Large intestine (tissue), 3 donors: Measurements from ENCODE around the gene MAPKBP1. TPM values are rescaled to one million over a fixed set of nuclear protein-coding genes. Genes with fewer than 3 reads are reported as not detected.

ENCODE experiments used
- DNase-seq, 2 donors: peaks; one replicate each; pipeline versions ENCODE4 v3.0.0 to v3.0.0-alpha.2; 2013
- H3K27ac ChIP-seq: one replicate; pipeline ENCODE4 v1.5.1; 2013; ENCODE audit warnings: low read length
- H3K27me3 ChIP-seq: 2 replicates; pipeline ENCODE4 v1.6.1; 2013; ENCODE audit warnings: low read length; ENCODE audit not compliant: control insufficient read depth, insufficient read depth
- H3K36me3 ChIP-seq: 2 replicates; pipeline ENCODE4 v1.6.1; 2013; ENCODE audit warnings: low read length; ENCODE audit not compliant: control insufficient read depth, insufficient read depth
- H3K4me1 ChIP-seq: one replicate; pipeline ENCODE4 v1.6.1; 2013; ENCODE audit warnings: low read length; ENCODE audit not compliant: control insufficient read depth, insufficient read depth
- H3K4me3 ChIP-seq: one replicate; pipeline ENCODE4 v1.5.1; 2013; ENCODE audit warnings: low read length
- H3K9me3 ChIP-seq: one replicate; pipeline ENCODE4 v1.6.1; 2013; ENCODE audit warnings: mild to moderate bottlenecking, low read depth, low read length, moderate library complexity; ENCODE audit not compliant: control insufficient read depth
- WGBS: methylation state at CpG from one replicate; pipeline ENCODE4 v1.1.5; 2013; ENCODE audit warnings: low lambda C conversion rate; ENCODE audit not compliant: insufficient coverage; 5-methylcytosine and 5-hydroxymethylcytosine counted together
- polyA plus RNA-seq: library from polyadenylated mRNA; unstranded; fragments of 120-200 nt; gene quantifications from one replicate; pipeline ENCODE4 v1.2.1, GENCODE V29; 2013

Gene MAPKBP1
- polyA plus RNA-seq, 1 donor, result 33.4 TPM

- H3K9me3 ChIP-seq, result no peaks in the 10 kb centered on the region
- DNase-seq, result no peak
- no CpG with 5 or more reads among the region's 9 CpGs for WGBS
- H3K36me3 ChIP-seq, result peaks cover 58% of the 10 kb centered on the region
- H3K27ac ChIP-seq, result no peak overlapping the region
- H3K27me3 ChIP-seq, result no peaks in the 10 kb centered on the region
- no peaks in the 10 kb centered on the region for H3K4me1 ChIP-seq
- H3K4me3 ChIP-seq, result no peak overlapping the region
Measured at GRCh38 chr15:41847981-41848380, 73.7 kb downstream of the MAPKBP1 start.

- Histone ChIP-seq H3K9me3 (no peaks in the 10 kb centered on the region), H3K27me3 (no peaks in the 10 kb centered on the region), H3K27ac (no peak overlapping the region), H3K4me3 (no peak overlapping the region), H3K36me3 (peaks cover 52% of the 10 kb centered on the region), H3K4me1 (no peaks in the 10 kb centered on the region)
- DNase-seq, result no peak
- no CpG with 5 or more reads among the region's 10 CpGs for WGBS
Measured at GRCh38 chr15:41848631-41849030, 74.3 kb downstream of the MAPKBP1 start.

GRCh38 chr15:41849204-41849603 lies 74.9 kb downstream of the MAPKBP1 start:
- no peak for DNase-seq
- Histone ChIP-seq H3K27ac (no peak overlapping the region), H3K4me1 (no peaks in the 10 kb centered on the region), H3K9me3 (no peaks in the 10 kb centered on the region), H3K4me3 (no peak overlapping the region), H3K27me3 (no peaks in the 10 kb centered on the region), H3K36me3 (peaks cover 47% of the 10 kb centered on the region)
- WGBS, result no CpG with 5 or more reads among the region's 6 CpGs

GRCh38 chr15:41849861-41850260 lies 75.6 kb downstream of the MAPKBP1 start:
- WGBS, result no CpG with 5 or more reads among the region's 8 CpGs
- H3K9me3 ChIP-seq, result no peaks in the 10 kb centered on the region

GRCh38 chr15:41850482-41851166 lies 76.3 kb downstream of the MAPKBP1 start:
- no CpG with 5 or more reads among the region's 16 CpGs for WGBS
- DNase-seq, result no peak
- no peak overlapping the region for H3K27ac ChIP-seq
- H3K27me3 ChIP-seq, result no peaks in the 10 kb centered on the region
- no peaks in the 10 kb centered on the region for H3K9me3 ChIP-seq
- no peaks in the 10 kb centered on the region for H3K4me1 ChIP-seq
- no peak overlapping the region for H3K4me3 ChIP-seq
- H3K36me3 ChIP-seq, result peaks cover 32% of the 10 kb centered on the region

More at GRCh38 chr15:41849861-41850260, 75.6 kb downstream of the MAPKBP1 start:
- peaks cover 40% of the 10 kb centered on the region for H3K36me3 ChIP-seq
- DNase-seq, result no peak
- H3K4me1 ChIP-seq, result no peaks in the 10 kb centered on the region
- H3K27ac ChIP-seq, result no peak overlapping the region
- H3K4me3 ChIP-seq, result no peak overlapping the region
- no peaks in the 10 kb centered on the region for H3K27me3 ChIP-seq

- WGBS, result no CpG with 5 or more reads among the region's 11 CpGs
- H3K4me1 ChIP-seq, result no peaks in the 10 kb centered on the region
- H3K27ac ChIP-seq, result no peak overlapping the region
- H3K27me3 ChIP-seq, result no peaks in the 10 kb centered on the region
- DNase-seq, result no peak
- H3K36me3 ChIP-seq, result peaks cover 28% of the 10 kb centered on the region
- H3K9me3 ChIP-seq, result no peaks in the 10 kb centered on the region
- H3K4me3 ChIP-seq, result no peak overlapping the region
Measured at GRCh38 chr15:41851167-41851523, 76.9 kb downstream of the MAPKBP1 start.

GRCh38 chr15:41851755-41852370 lies 77.6 kb downstream of the MAPKBP1 start:
- no peaks in the 10 kb centered on the region for H3K4me1 ChIP-seq
- H3K27me3 ChIP-seq, result no peaks in the 10 kb centered on the region
- H3K36me3 ChIP-seq, result peaks cover 21% of the 10 kb centered on the region
- DNase-seq, result no peak
- no peak overlapping the region for H3K4me3 ChIP-seq
- H3K27ac ChIP-seq, result no peak overlapping the region
- no peaks in the 10 kb centered on the region for H3K9me3 ChIP-seq
- WGBS, result no CpG with 5 or more reads among the region's 8 CpGs

- H3K27me3 ChIP-seq, result no peaks in the 10 kb centered on the region
- WGBS, result no CpG with 5 or more reads among the region's 17 CpGs
Measured at GRCh38 chr15:41852736-41853590, 78.7 kb downstream of the MAPKBP1 start.

GRCh38 chr15:41853831-41854230 lies 79.5 kb downstream of the MAPKBP1 start:
- no peaks in the 10 kb centered on the region for H3K4me1 ChIP-seq
- no CpG with 5 or more reads among the region's 10 CpGs for WGBS
- peaks cover 2% of the 10 kb centered on the region for H3K36me3 ChIP-seq
- H3K27me3 ChIP-seq, result no peaks in the 10 kb centered on the region
- DNase-seq, result no peak
- H3K4me3 ChIP-seq, result no peak overlapping the region
- H3K9me3 ChIP-seq, result no peaks in the 10 kb centered on the region
- H3K27ac ChIP-seq, result no peak overlapping the region

More at GRCh38 chr15:41852736-41853590, 78.7 kb downstream of the MAPKBP1 start:
- no peaks in the 10 kb centered on the region for H3K4me1 ChIP-seq
- H3K27ac ChIP-seq, result no peak overlapping the region
- no peak for DNase-seq
- H3K4me3 ChIP-seq, result no peak overlapping the region
- peaks cover 11% of the 10 kb centered on the region for H3K36me3 ChIP-seq
- H3K9me3 ChIP-seq, result no peaks in the 10 kb centered on the region

- no peaks in the 10 kb centered on the region for H3K36me3 ChIP-seq
- no peak overlapping the region for H3K4me3 ChIP-seq
- no peak for DNase-seq
- no peaks in the 10 kb centered on the region for H3K27me3 ChIP-seq
- no peak overlapping the region for H3K27ac ChIP-seq
- no peaks in the 10 kb centered on the region for H3K9me3 ChIP-seq
- H3K4me1 ChIP-seq, result no peaks in the 10 kb centered on the region
- no CpG with 5 or more reads among the region's 9 CpGs for WGBS
Measured at GRCh38 chr15:41854443-41854842, 80.2 kb downstream of the MAPKBP1 start.
